WTC11 (cell line): Measurements from ENCODE around the gene SYPL2.

Source experiments
- E2F5 ChIP-seq: sonication (generic); formaldehyde crosslinking; IDR thresholded peaks from 2 replicates; pipeline ENCODE4 v1.8.1; 2022; ENCODE audit warnings: mild to moderate bottlenecking, moderate library complexity, missing genetic modification reagents
- SMAD3 ChIP-seq: sonication (generic); formaldehyde crosslinking; IDR thresholded peaks from 2 replicates; pipeline ENCODE4 v1.8.0; 2022; ENCODE audit warnings: missing genetic modification reagents, mild to moderate bottlenecking, borderline replicate concordance
- TF ChIP-seq, protein P1 (sequence below): fragments of 200-600 bp; IDR thresholded peaks from 2 replicates; pipeline ENCODE4 v1.8.0; 2022; ENCODE audit warnings: antibody characterized with exemption

- TF ChIP-seq, protein P1, sequence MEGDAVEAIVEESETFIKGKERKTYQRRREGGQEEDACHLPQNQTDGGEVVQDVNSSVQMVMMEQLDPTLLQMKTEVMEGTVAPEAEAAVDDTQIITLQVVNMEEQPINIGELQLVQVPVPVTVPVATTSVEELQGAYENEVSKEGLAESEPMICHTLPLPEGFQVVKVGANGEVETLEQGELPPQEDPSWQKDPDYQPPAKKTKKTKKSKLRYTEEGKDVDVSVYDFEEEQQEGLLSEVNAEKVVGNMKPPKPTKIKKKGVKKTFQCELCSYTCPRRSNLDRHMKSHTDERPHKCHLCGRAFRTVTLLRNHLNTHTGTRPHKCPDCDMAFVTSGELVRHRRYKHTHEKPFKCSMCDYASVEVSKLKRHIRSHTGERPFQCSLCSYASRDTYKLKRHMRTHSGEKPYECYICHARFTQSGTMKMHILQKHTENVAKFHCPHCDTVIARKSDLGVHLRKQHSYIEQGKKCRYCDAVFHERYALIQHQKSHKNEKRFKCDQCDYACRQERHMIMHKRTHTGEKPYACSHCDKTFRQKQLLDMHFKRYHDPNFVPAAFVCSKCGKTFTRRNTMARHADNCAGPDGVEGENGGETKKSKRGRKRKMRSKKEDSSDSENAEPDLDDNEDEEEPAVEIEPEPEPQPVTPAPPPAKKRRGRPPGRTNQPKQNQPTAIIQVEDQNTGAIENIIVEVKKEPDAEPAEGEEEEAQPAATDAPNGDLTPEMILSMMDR = no peak
- TF ChIP-seq SMAD3 (CRISPR knock-in tag) (no peak), E2F5 (CRISPR knock-in tag) (no peak)
Observed at GRCh38 chr1:109488201-109488600, 21.9 kb downstream of the SYPL2 start.
